G401 (cell line): ENCODE data around the gene PRKRIP1. TPM values are rescaled to one million over a fixed set of nuclear protein-coding genes. Genes with fewer than 3 reads are reported as not detected.
A peak's percentile ranks its signal among the peaks of the same experiment; 100 is the strongest.
"Not testable (repeated sequence)": the region's sequence is repeated elsewhere in the genome, so short reads cannot be mapped to it uniquely, and the experiment has no call there.

Experiments used
- DNase-seq: peaks from one replicate; pipeline ENCODE4 v3.0.0-alpha.2; 2015; ENCODE audit warnings: low spot score
- in situ Hi-C: cut with HindIII; loops from 2 replicates; pipeline ENCODE4 v1.10.0; 2016; ENCODE audit warnings: low sequenced_read_pairs, mixed read lengths
- total RNA-seq: library from RNA; depleted of rRNA; stranded (reverse); fragments of >200 nt; shearing (Covaris generic); gene quantifications from 2 replicates; pipeline ENCODE4 v1.2.3, GENCODE V29; 2014

The PRKRIP1 gene
- total RNA-seq, 1 experiment from 2014 or later: 25.9 TPM

DNA sequence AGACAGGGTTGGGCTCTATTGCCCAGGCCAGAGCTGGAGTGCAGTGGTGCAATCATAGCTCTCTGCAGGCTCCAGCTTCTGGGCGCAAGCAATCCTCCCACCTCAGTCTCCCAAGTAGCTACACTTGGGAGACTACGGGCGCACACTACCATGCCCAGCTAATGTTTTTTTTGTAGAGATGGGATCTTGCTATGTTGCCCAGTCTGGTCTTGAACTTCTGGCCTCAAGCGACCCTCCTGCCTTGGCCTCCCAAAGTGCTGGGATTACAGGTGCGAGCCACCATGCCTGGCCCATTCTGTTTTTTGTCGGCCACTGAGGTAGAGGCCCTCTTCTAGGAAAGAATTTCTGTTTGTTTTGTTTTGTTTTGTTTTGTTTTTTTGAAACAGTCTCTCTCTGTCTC is 56.3 kb downstream of the PRKRIP1 start:
- no peak for DNase-seq
- in situ Hi-C loops: no loop called here

DNA sequence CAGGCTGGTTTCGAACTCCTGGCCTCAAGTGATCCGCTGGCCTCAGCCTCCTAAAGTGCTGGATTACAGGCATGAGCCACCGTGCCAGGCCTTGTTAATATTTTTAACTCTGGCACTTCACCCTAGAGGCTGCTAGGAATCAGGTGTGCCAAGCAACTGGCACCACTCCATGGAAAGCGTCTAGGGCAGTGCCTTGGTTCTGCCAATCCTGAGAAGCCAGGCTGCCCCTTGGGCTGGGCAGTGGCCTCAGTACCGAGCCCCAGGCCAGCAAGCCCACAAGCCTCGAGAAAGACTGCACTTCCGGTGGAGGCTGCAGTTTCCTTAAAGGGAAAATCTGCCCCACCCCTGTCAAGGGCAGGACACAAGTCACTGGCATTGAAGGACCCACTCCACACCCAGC is 57.2 kb downstream of the PRKRIP1 start:
- in situ Hi-C loops: no loop called here
- DNase-seq: peak; percentile 88

DNA sequence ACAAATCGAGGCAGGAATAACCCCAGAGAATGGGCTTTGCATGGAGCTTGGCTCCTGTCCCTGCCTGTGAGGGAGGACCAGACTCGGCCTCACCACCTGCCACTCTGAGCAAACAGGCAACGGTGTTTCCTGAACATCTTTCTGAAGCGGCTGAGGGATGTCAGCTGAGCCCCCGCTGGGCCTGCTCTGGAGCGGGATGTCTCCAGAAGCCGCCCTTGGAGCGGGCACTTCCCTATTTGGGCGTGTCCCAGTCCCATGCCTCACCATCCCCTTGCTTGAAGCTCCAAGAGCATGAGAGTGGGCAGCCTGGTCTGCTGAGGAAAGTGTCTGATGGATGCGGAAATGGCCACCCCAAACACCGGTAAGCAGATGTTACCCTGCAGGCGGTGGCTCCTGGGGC is 58.3 kb downstream of the PRKRIP1 start:
- in situ Hi-C loops: no loop called here

DNA sequence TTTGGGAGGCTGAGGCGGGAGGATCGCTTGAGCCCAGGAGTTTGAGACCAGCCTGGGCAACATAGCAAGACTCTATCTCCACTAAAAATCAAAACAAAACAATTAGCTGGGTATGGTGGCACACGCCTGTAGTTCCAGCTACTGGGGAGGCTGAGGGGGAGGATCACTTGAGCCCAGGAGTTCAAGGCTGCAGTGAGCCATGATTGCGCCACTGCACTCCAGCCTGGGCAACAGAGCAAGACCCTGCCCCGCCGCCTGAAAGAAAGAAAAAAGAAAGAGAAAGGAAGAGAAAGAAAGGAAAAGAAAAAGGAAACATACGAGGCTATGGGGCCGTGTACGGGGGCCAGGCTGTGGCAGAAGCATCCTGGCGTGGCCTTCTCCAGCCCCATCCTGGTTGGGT is 58.8 kb downstream of the PRKRIP1 start:
- in situ Hi-C loops: not testable (repeated sequence)

More for the DNA sequence above, 58.3 kb downstream of the PRKRIP1 start:
- DNase-seq: peak; percentile 77

DNA sequence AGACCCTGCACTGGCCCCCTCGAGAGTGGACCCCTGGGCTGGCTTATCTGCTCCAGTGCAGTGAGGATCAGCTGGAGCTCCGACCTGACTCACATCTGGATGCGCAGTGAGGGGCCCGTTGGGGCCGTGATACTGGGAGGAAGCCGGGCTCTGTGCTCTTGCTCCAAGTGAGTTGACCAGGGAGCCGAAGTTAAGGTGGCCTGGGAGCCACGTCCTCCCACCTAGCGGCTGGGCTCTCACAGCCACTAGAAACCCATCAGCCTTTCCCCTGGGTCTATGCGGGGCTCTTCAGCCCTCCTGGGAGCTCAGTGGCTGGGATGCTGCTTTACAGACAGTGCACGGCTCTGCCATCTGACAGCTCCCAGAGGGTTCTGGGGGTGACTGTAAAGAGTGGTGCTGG is 59.4 kb downstream of the PRKRIP1 start:
- in situ Hi-C loops: no loop called here
- no peak for DNase-seq

More for the DNA sequence above, 58.8 kb downstream of the PRKRIP1 start:
- DNase-seq: not testable (repeated sequence)

DNA sequence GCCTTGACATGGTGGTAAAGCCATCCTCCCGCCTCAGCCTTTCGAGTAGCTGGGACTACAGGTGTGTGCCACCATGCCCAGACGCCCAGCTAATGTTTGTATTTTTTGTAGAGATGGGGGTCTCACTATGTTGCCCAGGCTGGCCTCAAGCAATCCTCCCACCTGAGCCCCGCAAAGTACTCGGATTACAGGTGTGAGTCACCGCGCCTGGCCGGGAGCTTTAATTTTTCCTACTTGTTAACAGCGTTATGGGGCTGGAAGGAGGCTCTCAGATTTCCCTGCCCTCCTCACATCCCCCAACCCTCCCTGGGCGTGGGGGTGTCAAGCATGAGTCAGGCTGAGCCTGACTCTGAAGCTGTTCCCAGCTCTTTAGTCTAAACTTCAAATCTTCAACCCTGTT is 60.2 kb downstream of the PRKRIP1 start:
- DNase-seq: no peak
- in situ Hi-C loops: no loop called here

DNA sequence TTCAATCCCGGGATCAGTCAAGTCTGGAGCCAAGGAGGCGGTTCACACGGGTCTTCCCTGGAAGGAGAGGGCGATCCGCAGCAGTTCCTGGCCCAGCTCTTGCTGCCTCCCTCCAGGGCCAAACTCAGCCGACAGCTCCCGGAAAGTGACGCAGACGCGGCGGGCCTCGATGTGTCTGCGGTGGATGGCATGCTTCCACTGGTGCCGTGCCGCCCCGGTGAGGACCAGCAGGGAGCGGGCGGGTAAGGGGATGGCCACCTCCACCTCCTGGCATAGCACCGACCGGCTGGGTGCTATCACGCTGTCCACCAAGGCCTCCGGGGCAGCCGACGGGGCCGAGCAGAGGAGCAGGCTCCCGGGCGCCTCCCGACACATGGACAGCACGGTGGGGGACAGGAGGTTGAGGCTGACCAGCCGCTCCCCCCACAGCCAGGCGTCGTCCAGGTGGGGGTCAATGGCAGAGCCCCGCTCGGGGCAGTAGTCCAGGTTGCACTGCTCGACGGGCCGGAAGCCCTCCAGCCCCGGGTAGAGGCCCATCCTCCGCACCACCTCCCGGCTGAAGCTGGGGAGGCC is 61.3 kb downstream of the PRKRIP1 start:
- in situ Hi-C loops: no loop called here
- no peak for DNase-seq

DNA sequence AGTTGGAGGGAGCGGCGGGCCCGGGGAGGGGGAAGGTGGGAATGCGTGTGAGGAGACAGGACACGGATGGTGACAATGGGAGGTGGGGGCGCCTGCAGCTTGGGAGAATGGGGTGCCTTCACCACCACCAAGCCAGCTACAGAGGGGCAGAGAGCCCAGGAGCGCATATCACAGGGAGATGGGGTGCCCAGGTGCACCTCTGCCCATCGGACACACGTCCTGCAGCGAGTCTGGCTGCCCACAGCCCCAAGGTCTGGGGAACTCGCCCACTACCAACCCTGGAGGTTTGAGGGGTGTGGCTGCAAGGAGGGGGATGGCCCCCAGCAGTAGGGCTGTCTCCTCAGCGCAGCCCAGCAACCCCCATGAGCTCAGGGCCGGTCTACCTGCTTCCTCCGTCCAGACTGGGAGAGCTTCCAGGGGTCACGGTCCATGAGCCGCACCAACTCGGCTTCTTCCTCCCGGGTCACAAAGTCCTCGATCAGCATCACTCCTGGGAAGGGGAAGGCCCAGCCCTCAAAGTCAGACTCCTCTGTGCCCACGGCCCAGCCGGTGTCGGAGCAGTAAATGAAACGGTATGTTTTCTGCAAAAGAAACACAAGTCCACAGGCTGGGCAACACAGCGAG is 63.2 kb downstream of the PRKRIP1 start:
- no peak for DNase-seq
- in situ Hi-C loops: no loop called here

DNA sequence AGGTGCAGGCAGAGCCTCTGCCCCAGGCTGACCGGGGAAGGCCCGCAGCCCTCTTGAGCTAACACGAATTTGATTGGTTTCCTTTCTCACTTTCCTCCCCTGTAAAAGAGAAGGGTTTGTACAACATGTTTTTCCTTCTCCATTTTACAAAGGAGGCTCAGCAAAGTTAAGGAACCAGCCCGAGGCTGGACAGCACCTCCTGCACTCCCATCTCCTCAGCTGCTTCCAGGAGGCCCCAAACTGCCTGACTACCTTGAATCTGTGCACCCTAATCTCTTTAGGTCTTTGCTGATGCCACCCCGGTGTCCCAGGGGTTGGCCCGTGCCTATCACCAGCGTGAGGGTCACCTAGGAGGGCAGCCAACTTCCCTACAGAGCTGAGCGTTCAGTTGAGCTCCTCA is 64.3 kb downstream of the PRKRIP1 start:
- in situ Hi-C loops: no loop called here
- no peak for DNase-seq

DNA sequence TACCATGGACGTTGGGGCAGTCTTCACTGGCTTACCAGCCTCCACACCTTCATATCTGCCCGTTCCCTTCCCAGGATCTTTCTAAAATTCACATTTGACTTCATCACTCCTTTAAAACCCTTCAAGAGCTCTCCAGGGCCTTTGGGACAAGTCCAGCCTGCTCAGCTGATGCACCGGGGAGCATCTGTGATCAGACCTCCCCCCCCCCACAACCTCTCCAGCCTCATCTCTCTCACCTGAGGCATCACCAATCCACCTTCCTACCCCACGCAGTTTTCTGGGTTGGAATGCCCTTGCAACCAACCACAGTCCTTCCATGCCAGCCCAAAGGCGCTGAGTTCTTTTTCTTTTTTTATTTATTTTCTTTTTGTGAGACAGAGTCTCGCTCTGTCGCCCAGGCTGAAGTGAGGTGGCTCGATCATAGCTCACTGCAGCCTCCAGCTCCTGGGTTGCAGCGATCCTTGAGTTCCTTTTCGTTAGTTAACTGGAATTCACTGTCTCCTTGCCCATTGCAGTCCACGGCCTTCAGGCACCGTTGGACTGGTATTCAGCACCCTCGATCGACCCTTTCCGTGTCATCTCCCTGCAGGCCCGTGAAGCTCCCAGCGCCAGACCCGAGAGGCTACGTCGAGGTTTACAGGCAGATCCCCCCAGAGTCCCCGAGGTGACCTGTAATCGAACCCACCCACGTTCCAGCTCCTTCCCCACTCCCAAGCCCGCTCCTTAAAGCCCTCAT is 67.8 kb downstream of the PRKRIP1 start:
- DNase-seq: no peak
- in situ Hi-C loops: no loop called here

DNA sequence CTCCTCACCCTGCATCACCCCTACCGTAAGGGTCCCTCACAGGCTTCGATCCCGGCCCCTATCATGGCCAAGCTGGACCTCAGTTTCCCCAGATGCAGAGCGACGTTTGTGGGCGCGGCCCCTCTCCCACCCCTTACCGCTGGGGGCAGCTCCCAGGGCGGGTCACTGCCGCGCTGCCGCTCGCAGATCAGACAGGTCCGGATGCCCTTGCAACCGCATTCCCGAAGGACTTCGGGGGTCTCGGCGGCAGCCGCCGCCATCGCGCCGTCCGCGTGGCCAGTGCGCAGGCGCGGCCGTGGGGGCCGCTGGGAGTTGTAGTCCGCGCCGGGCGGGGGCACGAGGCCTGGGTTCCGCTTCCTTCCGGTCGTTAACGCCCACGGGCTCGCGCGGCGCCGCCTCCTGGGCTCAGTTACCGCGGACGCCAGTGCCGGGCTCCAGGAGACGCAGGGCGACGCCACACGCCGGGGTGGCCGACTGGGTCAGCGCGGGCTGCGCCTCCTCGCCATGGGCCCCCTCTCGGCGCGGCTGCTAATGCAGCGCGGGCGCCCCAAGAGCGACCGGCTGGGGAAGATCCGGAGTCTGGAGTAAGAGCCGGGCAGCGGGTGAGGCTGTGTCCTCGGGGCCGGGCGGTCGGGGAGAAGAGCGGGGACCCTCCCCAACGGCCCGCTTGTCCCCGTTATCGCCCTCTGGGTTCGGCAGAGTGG is 68.6 kb downstream of the PRKRIP1 start, which contains the start of the genes ALKBH4 and LRWD1:
ALKBH4 (minus strand) TSS at position 287 of the 704 bp plus-strand sequence; CDS start at position 260, 27 bp downstream.
LRWD1 (plus strand) TSS at position 408 of the 704 bp plus-strand sequence; CDS start at position 505, 97 bp downstream.
- in situ Hi-C loops: no loop called here
- DNase-seq: peak; percentile 86

DNA sequence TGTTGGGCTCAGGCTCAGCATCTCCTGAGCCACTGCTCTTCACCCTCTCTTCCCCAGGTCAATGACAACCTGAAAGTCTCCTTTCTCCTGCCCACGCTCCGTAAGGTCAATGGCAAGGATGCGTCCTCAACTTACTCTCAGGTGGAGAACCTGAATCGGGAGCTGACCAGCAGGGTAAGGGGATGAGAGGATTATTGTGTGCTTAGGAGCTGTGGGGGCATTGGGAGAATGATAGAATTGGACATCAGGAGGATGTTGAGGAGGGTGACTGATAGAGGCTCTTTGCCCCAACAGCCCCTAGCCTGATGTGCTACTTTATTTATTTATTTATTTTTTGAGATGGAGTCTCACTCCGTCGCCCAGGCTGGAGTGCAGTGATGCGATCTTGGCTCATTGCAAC is 69.9 kb downstream of the PRKRIP1 start:
- in situ Hi-C loops: no loop called here
- no peak for DNase-seq

DNA sequence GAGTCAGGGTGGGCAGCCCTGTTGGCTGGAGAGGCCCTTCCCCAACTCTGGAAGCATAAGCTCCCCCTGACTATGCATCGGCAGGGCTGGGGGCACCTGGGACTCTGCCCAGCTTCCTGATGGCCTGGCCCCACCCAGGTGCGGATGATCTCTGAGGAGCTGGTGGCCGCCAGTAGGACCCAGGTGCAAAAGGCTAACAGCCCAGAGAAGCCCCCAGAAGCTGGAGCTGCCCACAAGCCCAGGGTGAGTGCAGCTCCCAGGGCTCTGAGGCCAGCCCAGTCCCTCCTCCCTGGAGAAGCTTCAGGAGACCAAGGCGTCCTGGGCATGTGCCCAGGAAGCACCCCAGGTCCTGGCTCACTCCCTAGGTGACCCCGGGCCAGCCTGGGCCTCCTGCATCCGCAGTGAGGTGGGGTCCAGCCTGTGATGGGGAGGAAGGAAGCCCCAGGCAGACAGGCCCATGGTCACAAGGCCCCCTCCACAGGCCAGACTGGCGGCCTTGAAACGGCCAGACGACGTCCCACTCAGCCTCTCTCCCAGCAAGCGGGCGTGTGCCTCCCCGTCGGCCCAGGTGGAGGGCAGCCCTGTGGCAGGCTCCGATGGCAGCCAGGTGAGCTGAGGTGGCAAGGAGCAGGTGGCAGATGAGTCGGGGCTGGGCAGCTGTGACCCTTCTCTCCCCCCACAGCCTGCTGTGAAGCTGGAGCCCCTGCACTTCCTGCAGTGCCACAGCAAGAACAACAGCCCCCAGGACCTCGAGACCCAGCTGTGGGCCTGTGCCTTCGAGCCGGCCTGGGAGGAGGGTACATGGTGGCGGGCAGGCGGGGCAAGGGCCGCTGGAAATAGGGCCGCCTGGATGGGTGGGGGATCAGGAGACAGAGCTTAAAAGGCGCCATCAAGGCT is 71.7 kb downstream of the PRKRIP1 start:
- in situ Hi-C loops: no loop called here
- DNase-seq: no peak

DNA sequence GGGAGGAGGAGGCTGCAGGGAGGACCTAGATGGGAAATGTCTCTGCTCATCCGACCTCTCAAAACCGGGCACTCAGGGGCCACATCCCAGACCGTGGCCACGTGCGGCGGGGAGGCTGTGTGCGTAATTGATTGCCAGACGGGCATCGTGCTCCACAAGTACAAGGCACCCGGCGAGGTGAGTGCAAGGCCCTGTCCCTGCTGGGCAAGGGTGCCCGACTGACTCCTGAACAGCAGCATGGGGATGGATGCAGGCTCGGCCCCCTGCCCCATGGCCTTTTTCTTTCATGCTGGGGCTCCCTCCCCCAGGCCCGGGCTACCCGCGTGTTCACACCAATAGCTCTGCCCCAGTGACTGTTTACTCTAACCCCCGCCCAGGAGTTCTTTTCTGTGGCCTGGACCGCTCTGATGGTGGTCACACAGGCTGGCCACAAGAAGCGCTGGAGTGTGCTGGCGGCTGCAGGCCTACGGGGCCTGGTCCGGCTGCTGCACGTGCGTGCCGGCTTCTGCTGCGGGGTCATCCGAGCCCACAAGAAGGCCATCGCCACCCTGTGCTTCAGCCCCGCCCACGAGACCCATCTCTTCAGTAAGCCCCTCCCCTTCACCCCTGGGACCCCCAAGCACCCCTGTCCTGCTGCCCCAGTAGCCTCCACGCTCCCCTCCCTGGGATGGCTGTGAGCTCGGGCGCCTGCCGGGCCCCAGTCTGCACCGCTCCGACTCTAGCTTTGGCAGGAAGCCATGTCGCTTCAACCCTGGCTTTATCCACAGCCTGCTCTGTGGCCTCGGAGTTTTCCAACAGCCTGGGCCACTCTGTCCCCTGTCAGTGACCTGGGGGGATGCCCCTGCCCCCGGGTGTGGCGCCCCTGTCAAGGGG is 72.6 kb downstream of the PRKRIP1 start:
- DNase-seq: peak; percentile 71
- in situ Hi-C loops: no loop called here

DNA sequence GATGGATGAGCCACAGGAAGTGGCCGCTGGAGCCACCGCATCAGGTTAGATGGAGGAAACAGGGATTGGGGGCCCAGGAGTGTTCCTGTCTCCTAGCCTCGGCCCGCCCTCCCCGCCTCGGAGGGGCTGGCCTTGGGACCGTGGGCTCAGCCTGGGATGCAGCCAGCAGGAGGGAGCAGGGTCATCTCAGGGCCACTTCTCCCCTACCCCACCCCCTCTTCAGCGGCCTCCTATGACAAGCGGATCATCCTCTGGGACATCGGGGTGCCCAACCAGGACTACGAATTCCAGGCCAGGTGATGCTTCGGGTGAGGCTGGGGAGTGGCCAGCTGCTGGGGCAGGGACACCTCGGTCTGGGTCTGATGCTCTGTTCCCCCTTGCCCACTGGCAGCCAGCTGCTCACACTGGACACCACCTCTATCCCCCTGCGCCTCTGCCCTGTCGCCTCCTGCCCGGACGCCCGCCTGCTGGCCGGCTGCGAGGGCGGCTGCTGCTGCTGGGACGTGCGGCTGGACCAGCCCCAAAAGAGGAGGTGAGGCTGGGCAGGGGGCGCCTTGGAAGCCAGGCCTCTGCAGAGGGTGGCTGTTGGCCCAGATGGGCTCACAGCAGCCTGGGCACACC is 73.3 kb downstream of the PRKRIP1 start:
- in situ Hi-C loops: no loop called here
- no peak for DNase-seq

DNA sequence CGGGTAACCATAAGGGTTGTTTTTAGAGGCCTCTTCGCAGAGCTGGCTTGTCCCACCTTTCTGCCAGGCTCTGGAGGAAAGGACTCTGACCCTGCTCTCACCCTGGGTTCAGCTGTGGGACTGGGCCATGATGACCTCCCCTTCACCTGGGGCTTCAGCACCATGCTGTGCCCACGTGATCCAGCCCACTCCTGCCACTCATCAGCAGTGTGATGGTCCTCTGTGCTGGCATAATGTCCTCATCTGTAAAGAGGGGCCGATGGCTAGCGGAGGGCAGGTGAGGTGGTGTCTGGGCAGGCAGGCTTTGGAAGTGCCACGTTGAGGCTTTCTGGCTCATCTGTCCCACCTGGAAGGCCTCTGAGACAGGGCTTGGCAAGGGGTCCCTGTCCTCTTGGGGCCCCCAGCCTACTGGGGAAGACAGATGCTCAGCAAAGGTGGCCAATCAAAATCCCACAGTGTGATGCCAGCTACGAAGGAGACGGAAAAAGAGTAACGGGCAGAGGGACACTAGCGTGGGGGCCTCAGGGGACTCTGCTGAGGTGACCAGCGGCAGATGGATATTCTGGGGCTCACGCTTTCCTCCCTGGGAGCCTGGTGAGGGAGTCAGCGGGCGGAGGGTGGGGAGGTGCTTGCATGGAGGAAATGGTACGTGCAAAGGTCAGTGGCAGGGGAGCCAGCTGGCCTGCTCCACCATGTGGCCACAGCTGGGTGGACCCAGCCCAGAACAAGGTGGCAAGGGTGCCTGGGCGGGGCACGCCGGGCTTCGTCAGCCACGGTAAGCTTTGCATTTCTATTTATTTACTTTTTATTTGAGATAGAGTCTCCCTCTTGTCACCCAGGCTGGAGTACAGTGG is 74.0 kb downstream of the PRKRIP1 start:
- in situ Hi-C loops: no loop called here
- no peak for DNase-seq

DNA sequence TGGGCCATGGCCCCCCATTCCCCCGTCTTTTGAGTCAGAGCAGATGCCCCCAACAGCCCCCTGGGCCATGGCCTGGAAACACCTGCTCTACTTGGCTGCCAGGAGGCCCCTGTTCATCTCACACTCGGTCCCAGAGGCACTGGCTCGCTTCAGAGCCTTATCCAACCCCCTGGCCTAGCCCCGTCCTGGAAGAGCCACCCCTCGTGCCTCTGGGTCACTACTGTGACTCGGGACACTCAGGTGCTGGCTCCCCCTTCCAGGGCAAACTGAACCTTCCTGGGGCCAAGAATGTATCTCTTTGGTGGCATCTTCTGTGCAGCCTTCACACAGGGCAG is 75.6 kb downstream of the PRKRIP1 start:
- in situ Hi-C loops: no loop called here
- no peak for DNase-seq
